Heart left ventricle (tissue), 13 donors: ENCODE measurements around the gene EPHA5.

Experiments
- POLR2A ChIP-seq, 2 donors: fragments of 450-650 bp; IDR thresholded peaks; one replicate each; pipeline ENCODE4 v1.6.1; 2017; ENCODE audit warnings: antibody characterized with exemption in 2 of 2, mild to moderate bottlenecking in 2 of 2, moderate library complexity in 2 of 2
- TF ChIP-seq, protein P1 (sequence below), 12 donors: fragments of 200-600 bp; sonication (generic) in 4 of 12; IDR thresholded peaks; one replicate each; pipeline versions ENCODE4 v1.5.0 to v1.8.0; 2018 to 2022; ENCODE audit warnings: antibody characterized with exemption in 12 of 12, mild to moderate bottlenecking in 5 of 12
- donor health status: ischemic (EF 13 %, LVEDD 7.1; RV severe dilation, severe dysfunction).
- donor health status: DM: no; HTN: yes; CAD: no.
- donor health status: DM: no; HTN: no; CAD: no.
- donor health status: ischemic (EF 25% LVEDD 6.9; RV normal size, moderate dysfunction).
- donor health status: ischemic (EF 25% LVEDD 5.7; RV mildly dilated, moderate dysfunction).
- donor health status: ischemic (EF 35%, LVEDD 5.7; RV mildly dilated, moderate dysfunction).
- donor health status: nonischemic (EF 11% LVEDD 7.7; RV severe dilation, severe dysfunction).
- donor health status: DM: yes; HTN: yes; CAD: no.
- donor health status: PGD.
- donor health status: ischemic (EF 29% LVEDD 5.4; RV normal size, mild dysfunction).
- donor health status: nonischemic (EF 23%, LVEDD 6.1; RV moderate dilation, normal function).

DNA sequence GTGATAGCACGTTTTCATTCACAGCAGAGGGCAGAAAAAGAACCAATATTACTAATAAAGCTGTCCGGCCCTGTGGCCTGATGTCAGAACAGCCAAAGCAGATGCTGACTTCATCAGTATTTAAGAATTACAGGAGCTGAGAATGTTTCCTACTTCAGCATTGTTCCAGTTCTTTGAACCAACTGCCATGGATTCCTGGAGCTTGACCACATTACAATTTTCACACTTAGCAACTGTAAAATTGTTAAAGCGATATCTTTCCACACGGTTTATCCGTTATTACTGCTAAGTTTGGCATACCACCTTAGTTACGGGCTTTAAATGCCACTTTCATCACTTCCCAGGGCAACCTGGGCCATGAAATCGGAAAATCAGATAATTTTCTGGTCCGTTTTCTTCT lies 118.2 kb downstream of the EPHA5 start:
- TF ChIP-seq POLR2A (IDR thresholded peaks at IDR 0.05) = no peak
- TF ChIP-seq, protein P1, sequence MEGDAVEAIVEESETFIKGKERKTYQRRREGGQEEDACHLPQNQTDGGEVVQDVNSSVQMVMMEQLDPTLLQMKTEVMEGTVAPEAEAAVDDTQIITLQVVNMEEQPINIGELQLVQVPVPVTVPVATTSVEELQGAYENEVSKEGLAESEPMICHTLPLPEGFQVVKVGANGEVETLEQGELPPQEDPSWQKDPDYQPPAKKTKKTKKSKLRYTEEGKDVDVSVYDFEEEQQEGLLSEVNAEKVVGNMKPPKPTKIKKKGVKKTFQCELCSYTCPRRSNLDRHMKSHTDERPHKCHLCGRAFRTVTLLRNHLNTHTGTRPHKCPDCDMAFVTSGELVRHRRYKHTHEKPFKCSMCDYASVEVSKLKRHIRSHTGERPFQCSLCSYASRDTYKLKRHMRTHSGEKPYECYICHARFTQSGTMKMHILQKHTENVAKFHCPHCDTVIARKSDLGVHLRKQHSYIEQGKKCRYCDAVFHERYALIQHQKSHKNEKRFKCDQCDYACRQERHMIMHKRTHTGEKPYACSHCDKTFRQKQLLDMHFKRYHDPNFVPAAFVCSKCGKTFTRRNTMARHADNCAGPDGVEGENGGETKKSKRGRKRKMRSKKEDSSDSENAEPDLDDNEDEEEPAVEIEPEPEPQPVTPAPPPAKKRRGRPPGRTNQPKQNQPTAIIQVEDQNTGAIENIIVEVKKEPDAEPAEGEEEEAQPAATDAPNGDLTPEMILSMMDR (IDR thresholded peaks at IDR 0.05) = no peak
